GM12873 (cell line): ENCODE results near the gene DGAT2.

Experiments
- TF ChIP-seq, protein P1 (sequence below): IDR thresholded peaks from 2 replicates; pipeline ENCODE4 v1.5.1; 2012; ENCODE audit warnings: low read depth, mild to moderate bottlenecking, moderate library complexity, low read length, control low read depth; ENCODE audit not compliant: insufficient read depth; ENCODE audit errors: missing control alignments

DGAT2 gene

DNA sequence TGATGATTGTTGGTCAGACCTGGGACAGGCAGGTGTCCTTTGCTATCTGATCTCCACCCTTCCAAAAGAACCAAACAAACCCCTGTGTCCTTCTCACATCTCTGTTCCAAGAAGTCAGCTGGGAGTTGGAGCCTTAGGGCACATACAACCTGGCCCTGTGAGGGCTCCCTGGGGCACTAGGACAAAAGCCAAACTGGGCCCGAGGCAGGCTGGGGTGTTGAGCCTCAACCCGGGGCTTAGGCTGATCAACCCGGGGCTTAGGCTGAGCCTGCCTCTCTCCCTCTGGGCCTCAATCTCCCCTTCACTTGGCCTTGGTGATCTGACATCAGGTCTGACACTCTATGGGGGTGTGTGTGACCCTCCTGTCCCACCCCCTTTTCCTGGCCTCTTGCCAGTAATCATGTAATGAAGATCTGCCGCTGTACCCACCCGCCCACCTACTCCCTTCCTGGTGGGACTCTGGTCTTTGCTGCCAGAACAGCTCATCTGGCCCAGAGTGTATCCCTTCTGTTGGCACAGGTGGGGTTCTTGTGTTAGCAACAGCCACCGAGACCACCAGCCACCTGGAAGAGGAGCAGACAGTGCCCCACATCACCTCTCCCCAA, 23.7 kb downstream of the DGAT2 start:
- TF ChIP-seq, protein P1, sequence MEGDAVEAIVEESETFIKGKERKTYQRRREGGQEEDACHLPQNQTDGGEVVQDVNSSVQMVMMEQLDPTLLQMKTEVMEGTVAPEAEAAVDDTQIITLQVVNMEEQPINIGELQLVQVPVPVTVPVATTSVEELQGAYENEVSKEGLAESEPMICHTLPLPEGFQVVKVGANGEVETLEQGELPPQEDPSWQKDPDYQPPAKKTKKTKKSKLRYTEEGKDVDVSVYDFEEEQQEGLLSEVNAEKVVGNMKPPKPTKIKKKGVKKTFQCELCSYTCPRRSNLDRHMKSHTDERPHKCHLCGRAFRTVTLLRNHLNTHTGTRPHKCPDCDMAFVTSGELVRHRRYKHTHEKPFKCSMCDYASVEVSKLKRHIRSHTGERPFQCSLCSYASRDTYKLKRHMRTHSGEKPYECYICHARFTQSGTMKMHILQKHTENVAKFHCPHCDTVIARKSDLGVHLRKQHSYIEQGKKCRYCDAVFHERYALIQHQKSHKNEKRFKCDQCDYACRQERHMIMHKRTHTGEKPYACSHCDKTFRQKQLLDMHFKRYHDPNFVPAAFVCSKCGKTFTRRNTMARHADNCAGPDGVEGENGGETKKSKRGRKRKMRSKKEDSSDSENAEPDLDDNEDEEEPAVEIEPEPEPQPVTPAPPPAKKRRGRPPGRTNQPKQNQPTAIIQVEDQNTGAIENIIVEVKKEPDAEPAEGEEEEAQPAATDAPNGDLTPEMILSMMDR, result no peak

DNA sequence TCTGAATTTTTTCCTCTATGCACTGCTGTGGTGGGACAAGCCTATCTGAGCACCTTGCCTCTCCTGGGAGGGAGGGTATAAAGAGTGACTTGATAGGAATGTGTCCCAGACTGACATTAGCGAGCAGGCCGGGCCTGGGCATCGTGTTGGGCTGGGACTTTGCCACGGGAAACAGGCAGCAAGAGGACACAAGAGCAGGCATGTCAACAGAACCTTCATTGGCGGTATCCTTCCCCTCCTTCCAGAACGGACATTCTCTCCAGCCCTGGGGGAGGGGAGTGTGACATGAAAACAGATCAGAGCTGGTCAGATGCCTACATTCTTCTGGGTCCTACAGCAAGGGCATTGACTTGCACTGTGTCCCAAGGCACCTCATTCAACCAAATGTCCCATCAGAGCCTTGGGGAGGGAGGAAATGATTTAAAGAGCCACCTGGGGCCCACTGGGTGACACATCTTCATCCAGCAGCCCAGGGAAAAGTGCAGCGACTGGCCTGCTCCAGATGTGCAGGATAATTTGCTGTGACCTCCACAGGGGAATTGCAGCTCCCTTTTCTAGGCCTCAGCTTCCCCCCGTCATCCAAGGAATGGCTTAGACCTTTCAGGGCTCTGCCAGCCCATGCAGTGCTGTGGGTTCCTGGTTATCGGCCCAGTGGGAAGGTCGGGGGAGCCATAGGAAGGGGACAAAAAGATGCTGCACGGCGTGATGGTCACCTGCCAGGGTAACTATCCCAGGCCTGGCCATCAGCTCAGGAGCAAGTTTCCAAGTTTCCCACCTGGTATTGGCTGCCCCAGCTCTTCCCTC, 24.6 kb downstream of the DGAT2 start:
- TF ChIP-seq, protein P1, result no peak

- TF ChIP-seq, protein P1, result no peak
Observed at GRCh38 chr11:75793966-75794365, 25.4 kb downstream of the DGAT2 start.

- TF ChIP-seq, protein P1, result no peak
Observed at GRCh38 chr11:75795276-75796090, 26.9 kb downstream of the DGAT2 start.

DNA sequence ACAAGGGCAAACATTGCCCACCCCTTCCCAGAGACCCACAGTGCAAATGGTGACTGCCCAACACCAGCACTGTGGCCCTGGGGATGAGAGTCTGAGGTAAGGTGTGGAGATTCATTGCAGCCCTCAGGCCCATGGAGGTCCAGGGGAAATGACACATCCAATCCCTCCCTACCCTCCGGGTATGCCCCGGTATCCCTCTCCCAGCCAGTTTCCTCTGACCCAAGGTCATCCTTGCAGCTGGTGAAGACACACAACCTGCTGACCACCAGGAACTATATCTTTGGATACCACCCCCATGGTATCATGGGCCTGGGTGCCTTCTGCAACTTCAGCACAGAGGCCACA, 27.5 kb downstream of the DGAT2 start:
- TF ChIP-seq, protein P1, result no peak

DNA sequence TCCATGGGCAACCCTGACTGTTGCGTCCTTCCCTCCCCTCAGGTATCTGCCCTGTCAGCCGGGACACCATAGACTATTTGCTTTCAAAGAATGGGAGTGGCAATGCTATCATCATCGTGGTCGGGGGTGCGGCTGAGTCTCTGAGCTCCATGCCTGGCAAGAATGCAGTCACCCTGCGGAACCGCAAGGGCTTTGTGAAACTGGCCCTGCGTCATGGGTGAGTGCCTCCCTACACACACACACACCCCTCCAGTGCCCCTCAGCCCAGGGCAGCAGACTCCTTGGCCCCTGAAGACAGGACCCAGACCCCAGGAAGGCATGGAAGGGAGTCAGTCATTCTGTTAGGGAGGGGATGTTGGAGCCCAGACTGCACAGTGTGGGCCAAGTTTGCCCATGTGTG, 28.5 kb downstream of the DGAT2 start:
- TF ChIP-seq, protein P1, result no peak

- TF ChIP-seq, protein P1, result no peak
Observed at GRCh38 chr11:75797792-75798191, 29.2 kb downstream of the DGAT2 start.
